ENCODE results near the gene ZNF184.

DNA sequence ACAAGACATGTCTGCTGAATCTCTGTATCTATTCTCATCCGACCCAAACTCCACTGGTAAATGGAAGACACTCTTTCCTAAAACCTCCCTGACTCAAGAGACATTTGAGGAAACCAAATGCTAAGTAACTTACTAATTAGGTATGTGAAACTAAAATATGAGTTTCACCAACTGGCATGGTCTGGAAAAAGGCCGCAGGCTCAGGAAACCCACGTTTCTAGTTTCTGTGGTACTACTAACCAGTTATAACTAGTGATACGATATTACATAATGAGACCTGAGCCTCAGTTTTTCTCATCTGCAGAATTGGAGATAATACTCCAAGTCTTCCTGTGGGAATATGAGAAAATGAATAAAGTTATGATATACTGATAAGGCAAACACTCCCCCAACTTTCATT lies 44.4 kb downstream of the ZNF184 start:
- TF ChIP-seq TAF1 (IDR thresholded peaks at IDR 0.05; ENCODE audit: borderline replicate concordance, low read depth, low read length) (no peak), POLR2A (IDR thresholded peaks at IDR 0.05; ENCODE audit: low read depth, low read length) (no peak), POLR2AphosphoS5 (IDR thresholded peaks at IDR 0.05; ENCODE audit: low read depth, low read length) (no peak)

Measured in GM12892 (cell line).